Measurements from ENCODE around the gene SCN4B.

SCN4B gene

DNA sequence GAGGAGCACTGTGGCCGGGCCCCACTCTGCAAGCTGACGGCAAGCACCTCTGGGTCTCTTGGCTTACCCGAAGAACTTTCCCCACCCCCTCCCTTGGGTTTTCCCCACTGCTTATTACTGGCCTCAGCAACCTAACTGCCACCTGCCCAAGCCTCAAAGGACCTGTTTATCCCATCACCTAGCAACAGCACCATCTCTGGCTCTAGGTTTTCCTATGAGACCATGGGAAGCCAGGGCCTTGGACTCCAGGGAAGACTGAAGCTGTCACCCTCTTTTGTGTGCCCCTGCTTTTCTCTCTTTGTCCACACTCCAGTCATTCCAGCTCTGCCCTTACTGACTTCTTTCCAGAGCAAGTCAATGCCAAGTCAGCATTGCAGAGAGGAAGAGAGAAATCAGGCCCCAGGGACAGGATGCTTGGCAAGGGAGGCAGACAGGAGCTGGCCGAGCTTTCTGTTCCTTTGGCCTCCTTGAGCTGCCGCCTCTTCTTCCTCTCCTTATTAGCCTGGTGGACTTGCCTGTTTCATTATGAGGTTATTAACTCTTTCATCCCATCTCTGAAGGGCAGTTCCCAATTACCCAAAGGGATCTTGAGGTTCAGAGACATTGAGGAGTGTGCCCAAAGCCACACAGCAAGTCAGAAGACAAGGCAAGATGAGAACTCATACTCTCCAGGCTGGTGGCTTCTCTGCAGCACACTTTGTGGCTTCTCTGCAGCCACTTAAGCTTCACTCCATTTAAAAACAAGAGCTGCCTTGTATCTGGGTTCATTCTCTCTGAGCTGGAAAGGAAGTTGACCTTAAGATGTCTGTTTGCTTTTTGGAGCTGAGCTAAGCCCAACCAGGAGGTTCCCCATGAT is 65.5 kb downstream of the SCN4B start, which contains the start of gene SMIM35:
Gene SMIM35, minus strand, starts transcription at position 51 of the 856 bp plus-strand sequence. CDS start 206 bp downstream, outside the sequence.
- Histone ChIP-seq H3K4me1 (ENCODE audit: insufficient read depth, low read length) (peaks cover 25% of the 10 kb centered on the region), H3K9ac (ENCODE audit: low read length) (no peak within 1 kb of the TSS), H3K9me3 (ENCODE audit: low read length) (no peaks in the 10 kb centered on the region), H3K27ac (ENCODE audit: low read depth, low read length) (no peak within 1 kb of the TSS), H3K27me3 (ENCODE audit: control insufficient read depth in 1 of 2, insufficient read depth in 2 of 2, low read length in 2 of 2) (no peaks in the 10 kb centered on the region), H3K4me3 (ENCODE audit: low read depth in 1 of 2, low read length in 2 of 2) (no peak within 1 kb of the TSS), H3K36me3 (ENCODE audit: insufficient read depth, low read length) (no peaks in the 10 kb centered on the region)

GRCh38 chr11:118084656-118085055 is 68.0 kb downstream of the SCN4B start:
- Histone ChIP-seq H3K4me1 (ENCODE audit: insufficient read depth, low read length) (peaks cover 25% of the 10 kb centered on the region), H3K27me3 (ENCODE audit: control insufficient read depth in 1 of 2, insufficient read depth in 2 of 2, low read length in 2 of 2) (no peaks in the 10 kb centered on the region), H3K4me3 (ENCODE audit: low read depth in 1 of 2, low read length in 2 of 2) (no peak overlapping the region), H3K9ac (ENCODE audit: low read length) (no peak overlapping the region), H3K9me3 (ENCODE audit: low read length) (no peaks in the 10 kb centered on the region), H3K36me3 (ENCODE audit: insufficient read depth, low read length) (no peaks in the 10 kb centered on the region), H3K27ac (ENCODE audit: low read depth, low read length) (no peak overlapping the region)

DNA sequence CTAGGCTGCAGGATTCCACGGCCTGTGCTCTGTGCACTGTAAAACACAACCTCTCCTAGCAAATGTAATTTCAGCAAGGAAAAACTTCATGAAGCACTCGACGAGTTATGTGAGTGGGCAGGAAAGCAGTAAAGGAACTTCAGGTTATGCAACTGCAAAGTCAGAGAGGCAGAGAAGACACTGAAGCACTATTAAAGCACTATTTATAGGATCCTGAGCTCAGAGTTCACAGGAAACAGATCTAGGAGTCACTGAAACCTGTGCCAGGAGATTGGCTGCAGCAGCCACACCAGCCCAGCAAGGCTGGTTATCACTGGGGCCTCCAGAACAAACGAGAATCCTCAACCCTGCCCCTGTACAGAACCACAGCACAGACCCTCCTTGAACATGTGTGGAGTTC is 68.4 kb downstream of the SCN4B start:
- Histone ChIP-seq H3K9ac (ENCODE audit: low read length) (no peak overlapping the region), H3K27ac (ENCODE audit: low read depth, low read length) (no peak overlapping the region), H3K4me3 (ENCODE audit: low read depth in 1 of 2, low read length in 2 of 2) (no peak overlapping the region), H3K27me3 (ENCODE audit: control insufficient read depth in 1 of 2, insufficient read depth in 2 of 2, low read length in 2 of 2) (no peaks in the 10 kb centered on the region), H3K36me3 (ENCODE audit: insufficient read depth, low read length) (no peaks in the 10 kb centered on the region), H3K4me1 (ENCODE audit: insufficient read depth, low read length) (peaks cover 25% of the 10 kb centered on the region), H3K9me3 (ENCODE audit: low read length) (no peaks in the 10 kb centered on the region)
